GM21737 (cell line): Measurements from ENCODE around the gene FAM110D.

Experiments
- ATAC-seq: cut with Tn5 transposase; IDR thresholded peaks from one replicate; pipeline ENCODE4 v1.9.1; 2021; ENCODE audit warnings: mild to moderate bottlenecking, moderate library complexity; ENCODE audit not compliant: unreplicated experiment

The FAM110D gene

DNA sequence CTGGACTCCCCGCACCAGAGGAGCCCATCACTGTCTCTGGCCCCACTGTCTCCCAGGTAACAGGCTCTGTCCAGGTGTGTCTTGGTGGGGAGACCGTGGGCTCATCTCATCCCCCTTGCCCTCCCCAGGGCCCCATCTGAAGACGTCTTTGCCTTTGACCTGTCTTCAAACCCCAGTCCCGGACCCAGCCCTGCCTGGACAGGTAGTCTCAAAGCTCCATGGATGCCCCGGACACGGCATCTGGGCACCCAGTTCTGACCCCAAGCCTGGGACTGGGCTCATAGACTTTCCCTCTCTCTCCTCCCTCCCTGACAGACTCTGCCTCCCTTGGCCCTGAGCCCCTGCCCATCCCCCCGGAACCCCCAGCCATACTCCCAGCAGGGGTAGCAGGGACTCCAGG lies 25.2 kb downstream of the FAM110D start:
- ATAC-seq = no peak

DNA sequence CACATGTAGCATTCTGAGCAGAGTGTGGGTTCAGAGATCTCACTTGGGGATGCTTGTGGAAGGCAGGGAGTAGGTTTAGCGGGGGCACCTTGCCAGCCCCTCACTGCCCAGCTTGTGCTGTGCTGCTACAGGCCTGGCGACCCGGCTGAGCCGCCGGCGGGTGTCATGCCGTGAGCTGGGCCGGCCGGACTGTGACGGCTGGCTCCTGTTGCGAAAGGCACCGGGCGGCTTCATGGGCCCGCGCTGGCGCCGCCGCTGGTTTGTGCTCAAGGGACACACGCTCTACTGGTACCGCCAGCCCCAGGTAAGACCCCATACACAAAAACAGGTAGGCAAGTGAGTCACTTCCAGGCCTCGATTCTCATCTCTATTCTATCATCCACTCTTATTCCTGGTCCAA lies 26.0 kb downstream of the FAM110D start:
- ATAC-seq = no peak

DNA sequence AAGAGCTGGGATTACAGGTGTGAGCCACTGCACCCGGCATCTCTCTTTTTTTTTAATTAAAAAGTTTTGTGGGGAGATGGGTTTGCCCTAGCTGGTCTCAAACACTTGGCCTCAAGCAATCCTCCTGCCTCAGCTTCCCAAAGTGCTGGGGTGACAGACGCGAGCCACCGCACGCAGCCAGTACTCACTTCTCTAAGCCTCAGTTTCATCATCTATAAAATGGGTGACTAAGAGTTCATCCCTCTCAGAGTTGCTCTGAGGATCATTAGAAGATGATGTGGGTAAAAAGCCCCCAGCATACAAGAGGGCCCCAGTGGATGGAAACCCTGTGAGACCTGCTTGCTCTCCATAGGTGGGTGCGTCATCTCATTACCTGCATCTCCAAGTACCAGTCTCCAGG lies 29.0 kb downstream of the FAM110D start:
- no peak for ATAC-seq

DNA sequence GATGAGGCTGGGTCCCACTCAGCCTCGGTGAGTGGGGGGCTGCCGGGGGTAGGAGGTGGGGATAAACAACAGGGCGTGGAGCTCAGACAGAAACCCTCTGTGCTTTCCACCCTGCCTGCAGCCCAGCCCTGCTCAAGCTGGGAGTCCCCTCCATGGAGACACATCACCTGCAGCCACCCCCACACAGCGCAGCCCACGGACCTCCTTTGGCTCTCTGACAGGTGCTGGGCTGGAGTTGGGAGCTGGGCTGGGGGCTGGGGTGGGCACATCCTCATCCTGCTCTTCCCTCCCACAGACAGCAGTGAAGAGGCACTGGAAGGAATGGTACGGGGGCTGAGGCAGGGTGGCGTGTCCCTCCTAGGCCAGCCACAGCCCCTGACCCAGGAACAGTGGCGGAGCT lies 29.6 kb downstream of the FAM110D start:
- no peak for ATAC-seq

DNA sequence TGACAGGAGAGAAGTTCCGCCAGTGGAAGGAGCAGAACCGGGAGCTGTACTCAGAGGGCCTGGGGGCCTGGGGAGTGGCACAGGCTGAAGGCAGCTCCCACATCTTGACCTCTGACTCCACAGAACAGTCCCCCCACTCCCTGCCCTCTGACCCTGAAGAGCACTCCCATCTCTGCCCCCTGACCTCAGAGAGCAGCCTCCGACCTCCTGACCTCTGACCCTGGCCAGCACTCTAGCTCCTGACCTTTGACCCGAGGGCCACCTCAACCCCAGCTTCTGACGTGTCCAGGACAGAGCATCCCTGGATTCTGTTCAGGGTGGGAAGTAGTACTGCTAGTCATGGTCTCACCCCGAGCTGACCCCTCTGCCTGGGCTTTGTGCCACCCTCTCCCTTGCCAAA lies 30.5 kb downstream of the FAM110D start:
- no peak for ATAC-seq

DNA sequence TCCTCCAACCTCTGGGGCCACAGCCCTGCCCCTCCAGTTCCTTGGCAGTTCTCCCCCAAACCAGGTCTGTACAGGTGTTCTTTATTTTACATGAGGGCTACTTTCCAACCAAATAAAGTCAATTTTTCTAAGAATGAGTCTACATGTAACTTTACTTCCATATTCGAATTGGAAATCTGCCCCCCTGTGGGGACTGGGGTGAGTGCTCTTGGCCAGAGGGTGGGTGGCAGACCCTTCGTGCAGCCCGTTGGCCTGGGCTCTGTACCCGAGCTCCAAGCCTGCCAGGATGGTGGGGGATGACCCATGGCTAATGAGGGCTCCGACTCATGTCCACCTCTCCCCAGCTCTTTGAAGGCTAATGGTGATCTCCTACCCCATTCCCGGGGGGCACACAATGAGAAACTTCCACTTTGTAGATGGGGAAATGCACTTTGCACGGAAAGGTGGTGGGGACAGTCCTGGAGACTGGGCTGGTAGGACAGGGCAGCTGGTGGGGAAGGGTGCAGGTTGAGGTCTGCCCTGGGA lies 30.9 kb downstream of the FAM110D start:
- no peak for ATAC-seq

DNA sequence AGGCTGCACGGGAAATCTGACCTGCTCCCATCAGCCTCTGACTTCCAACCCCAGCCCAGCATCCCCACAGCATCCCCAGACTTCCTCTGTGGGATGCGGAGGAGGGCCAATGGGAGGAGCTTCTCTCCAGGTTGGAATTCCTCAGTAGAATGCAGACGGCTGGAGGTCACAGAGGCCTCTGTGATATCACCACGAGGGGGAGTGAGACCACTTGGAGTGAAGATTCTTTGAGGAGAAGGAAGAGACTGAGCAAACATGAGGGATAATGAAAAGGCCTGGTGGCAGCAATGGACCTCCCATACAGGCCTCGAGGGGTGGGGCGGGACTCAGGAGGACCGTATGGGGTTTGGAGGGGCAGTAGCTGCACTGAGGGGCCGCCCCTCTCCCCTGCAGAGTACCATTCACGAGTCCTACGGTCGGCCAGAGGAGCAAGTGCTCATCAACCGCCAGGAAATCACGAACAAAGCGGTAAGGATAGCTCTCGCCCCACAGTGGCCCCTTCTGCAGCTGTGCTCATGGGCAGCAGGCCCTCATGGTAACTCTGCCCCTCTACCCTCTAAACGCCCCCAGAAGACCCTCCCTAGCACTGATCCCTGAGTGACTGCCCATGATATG lies 31.6 kb downstream of the FAM110D start, which contains the start of gene CATSPER4:
Gene CATSPER4 (plus strand): TSS at position 230 of the 615 bp plus-strand sequence. CDS start 26 bp downstream, at position 256.
- no peak for ATAC-seq

DNA sequence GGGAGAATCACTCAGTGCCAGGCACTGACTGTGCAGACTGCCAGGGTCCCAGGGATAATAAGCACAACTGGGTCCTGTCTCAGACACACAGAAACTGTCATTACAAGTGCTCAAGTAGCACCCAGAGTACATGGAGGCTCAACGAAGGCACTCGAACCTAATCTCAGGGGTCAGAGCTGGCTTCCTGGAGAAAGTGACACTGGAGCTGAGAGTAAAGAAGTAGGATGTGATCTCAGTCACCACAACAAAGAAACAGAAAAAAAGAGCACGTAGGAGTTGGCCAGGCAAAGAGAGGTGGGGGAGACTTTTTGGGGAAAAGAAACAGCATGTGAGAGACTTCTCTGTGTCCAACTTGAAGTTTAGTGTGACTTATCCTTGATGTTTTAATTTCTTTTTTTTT lies 32.9 kb downstream of the FAM110D start:
- ATAC-seq = no peak

DNA sequence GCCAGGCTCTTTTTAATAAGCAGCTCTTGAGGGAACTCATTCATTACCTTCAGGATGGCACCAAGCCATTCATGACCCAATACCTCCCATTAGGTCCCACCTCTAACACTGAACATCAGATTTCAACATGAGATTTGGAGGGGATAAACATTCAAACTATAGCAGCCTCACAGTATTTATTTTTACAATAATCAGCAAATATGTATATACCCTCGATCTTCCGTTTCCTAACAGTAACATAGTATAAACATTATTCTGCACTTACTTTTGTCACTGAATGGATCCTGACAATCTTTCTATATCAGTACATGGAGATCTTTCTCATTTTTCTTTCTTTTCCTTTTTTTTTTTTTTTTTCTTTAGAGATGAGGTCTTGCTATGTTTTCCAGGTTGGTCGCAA lies 36.9 kb downstream of the FAM110D start:
- ATAC-seq = no peak

DNA sequence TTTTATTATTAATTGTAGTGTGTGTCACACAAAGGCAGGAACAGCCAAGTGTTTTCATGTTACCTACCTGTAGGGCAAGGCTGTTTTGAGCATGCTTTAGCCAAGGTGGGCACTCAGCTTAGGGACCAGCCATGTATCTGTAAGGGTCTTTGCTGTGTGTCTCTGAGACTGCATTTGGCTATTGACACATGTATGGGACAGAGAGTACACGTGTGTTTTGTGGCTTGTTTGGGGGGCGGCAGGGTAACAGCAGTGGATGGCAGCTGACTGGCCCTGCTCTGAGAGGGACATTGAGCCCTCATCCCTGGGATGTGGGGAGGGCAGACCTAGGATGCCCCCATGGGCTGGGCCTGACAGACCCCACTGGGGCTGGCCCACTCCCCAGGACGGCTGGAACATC lies 38.4 kb downstream of the FAM110D start:
- ATAC-seq = no peak

DNA sequence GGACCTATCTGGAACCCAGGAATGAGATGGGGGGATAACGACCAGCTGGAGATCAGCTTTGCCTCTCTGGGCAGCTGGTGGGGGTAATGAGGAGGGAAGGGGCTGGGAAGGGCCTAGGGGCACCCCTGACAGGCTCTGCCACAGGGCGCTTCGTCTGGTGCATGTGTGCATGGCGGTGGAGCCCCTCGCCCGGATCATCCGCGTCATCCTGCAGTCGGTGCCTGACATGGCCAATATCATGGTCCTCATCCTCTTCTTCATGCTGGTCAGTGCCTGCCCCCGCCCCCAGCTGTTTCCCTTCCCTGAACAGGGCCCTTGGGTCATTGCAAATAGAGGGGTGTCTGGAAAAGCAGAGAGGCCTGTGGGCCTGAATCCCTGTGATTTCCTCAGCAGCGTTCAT lies 38.9 kb downstream of the FAM110D start:
- no peak for ATAC-seq

DNA sequence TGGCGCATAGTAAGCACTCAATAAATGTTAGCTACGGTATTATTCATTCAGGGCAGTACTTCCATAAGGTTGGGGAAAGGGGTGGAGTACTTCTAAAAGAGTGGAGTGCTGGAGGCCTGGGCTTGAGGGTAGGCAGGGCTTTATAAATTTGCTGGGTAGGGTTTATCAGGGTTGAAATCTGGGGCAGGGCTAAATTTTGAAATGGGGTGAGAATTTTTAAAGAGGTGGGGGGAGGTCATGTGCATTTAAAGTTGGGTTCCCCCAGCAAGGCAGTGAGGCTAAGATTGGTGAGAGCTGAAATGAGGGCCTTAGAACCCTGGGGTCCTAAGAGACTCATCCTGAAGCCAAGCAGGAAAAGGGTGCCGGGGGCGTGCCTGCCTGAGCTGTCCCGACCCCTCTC lies 41.5 kb downstream of the FAM110D start:
- no peak for ATAC-seq

DNA sequence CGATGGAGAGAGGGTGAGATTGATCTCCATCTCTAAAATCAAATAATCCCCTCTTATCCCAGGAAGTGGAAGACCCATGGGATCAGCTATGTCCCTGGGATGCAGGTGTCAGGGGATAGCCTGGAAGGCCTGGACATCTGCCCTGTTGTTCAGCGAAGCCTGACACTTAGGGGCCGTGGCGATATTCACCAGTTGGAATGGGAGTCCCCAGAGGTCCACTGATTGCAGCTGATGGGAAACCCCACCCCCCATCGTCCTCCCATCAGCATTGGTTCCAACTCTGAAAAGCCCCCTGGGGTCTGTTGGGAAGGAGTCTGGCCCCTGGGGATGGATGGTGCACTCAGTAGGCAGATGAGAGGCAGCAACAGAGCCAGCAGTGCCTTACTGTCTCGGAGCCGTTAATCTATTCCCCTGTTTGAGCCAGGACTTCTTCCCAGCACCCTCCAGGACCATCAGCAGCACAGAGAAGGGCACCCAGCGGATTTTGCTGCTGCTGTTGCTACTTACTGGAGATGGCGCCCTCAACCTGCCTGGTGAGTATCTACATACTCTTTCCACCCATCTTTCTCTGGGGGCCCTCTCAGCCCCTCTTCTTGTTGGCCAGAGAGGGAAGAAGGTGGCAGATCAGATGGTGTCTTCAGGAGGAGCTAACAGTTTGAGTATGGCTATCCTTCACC lies 44.9 kb downstream of the FAM110D start:
- ATAC-seq = no peak

DNA sequence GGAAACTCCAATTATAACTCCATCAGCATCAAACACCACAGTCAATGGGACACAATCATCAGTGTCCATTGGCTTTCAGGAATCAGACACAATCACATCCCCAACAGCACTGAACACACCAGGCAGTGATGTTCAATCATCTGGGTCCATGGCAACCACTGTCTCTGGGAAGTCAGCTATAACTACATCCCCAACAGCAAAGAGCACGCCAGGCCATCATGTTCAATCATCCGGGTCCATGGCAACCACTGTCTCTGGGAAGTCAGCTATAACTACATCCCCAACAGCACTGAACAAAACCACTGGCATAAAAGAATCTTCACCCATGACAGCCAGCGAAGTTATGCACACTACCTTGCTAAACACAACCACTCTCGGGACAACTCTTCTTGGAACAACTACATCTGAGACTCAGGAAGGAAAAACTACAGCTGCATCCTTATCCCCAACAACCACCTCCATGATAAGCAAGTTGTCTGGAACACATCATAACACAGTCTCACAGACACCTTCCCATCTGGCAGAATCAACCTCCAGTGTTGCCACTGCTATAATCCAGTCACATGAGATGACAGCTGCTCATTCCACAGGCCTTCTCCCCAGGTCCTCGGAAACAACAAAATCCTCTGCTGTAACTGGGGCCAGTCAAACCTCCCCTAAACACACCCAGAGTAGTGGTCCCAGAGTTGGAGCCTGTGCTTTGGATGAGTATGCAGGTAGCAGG lies 51.4 kb downstream of the FAM110D start:
- ATAC-seq = no peak

DNA sequence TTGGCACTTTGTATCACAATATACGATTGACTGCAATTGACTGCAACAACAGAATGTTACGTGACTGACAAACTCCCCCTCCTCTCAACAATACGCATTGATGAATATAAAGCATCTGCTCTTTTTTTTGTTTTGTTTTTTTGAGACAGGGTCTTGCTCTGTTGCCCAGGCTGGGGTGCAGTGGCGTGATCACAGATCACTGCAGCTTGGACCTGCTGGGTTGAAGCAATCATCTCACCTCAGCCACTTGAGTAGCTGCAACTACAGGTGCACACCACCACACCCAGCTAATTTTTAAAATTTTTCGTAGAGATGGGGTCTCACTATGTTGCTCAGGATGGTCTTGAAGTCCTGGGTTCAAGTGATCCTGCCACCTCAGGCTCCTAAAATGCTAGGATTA lies 53.8 kb downstream of the FAM110D start:
- ATAC-seq = no peak

DNA sequence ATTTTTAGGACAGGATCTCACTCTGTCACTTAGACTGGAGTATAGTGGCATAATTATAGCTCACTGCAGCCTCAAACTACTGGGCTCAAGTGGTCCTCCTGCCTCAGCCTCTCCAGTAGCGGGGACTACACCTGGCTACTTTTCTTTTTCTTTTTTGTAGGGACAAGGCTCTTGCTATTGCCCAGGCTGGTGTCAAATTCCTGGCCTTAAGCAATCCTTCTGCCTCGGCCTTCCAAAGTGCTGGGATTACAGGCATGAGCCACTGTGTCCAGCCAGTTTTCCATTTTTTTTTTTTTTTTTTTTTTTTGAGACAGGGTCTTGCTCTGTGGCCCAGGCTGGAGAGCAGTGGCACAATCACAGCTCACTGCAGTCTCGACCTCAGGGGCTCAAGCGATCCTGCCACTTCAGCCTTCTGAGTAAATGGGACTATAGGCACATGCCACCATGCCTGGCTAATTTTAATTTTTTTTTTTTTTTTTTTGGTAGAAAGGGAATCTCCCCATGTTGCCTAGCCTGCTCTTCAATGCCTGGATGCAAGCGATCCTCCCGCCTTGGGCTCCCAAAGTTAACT lies 54.5 kb downstream of the FAM110D start:
- ATAC-seq = no peak
